H1 (cell line): ENCODE results near the gene ANKRD61. TPM values are rescaled to one million over a fixed set of nuclear protein-coding genes. Genes with fewer than 3 reads are reported as not detected.

ENCODE experiments used
- CTCF ChIA-PET: fragments of 300-600 bp; sonication (Branson Sonifier 250); formaldehyde crosslinking; loops from one replicate; lab custom pipeline; 2021; ENCODE audit not compliant: partially characterized antibody; lab: Charles Lee
- POLR2A ChIA-PET: fragments of 300-600 bp; sonication (Branson Sonifier 250); formaldehyde crosslinking; loops from one replicate; lab custom pipeline; 2021; ENCODE audit warnings: inconsistent platforms; ENCODE audit not compliant: partially characterized antibody; lab: Charles Lee
- DNase-seq, 2 experiments: peaks; one replicate each; pipeline versions ENCODE4 v3.0.0 to v3.0.0-alpha.2; 2010 to 2022; ENCODE audit warnings: low spot score in 2 of 2, low read depth in 1 of 2, mixed read lengths in 1 of 2
- FAIRE-seq: peaks from 2 replicates; lab custom pipeline; 2011; peaks lifted over from hg19 to GRCh38; lab: Jason Lieb, UNC
- H2AFZ ChIP-seq: 2 replicates; pipeline ENCODE4 v1.8.1; 2012; ENCODE audit warnings: low read length, inconsistent platforms
- H2AK5ac ChIP-seq: 2 replicates; pipeline ENCODE4 v1.6.1; 2013; ENCODE audit warnings: low read depth, low read length
- H2BK120ac ChIP-seq: replicated peaks from 2 replicates; pipeline ENCODE3; 2013; ENCODE audit warnings: low read depth, low read length, inconsistent platforms
- H2BK12ac ChIP-seq: 2 replicates; pipeline ENCODE4 v1.6.1; 2013; ENCODE audit warnings: low read depth, low read length
- H2BK15ac ChIP-seq: 2 replicates; pipeline ENCODE4 v1.6.1; 2013; ENCODE audit warnings: low read length
- H2BK20ac ChIP-seq: 2 replicates; pipeline ENCODE4 v1.6.1; 2013; ENCODE audit warnings: low read length
- H2BK5ac ChIP-seq: 2 replicates; pipeline ENCODE4 v1.6.1; 2013; ENCODE audit warnings: low read depth, low read length
- H3K14ac ChIP-seq: 2 replicates; pipeline ENCODE4 v1.6.1; 2013; ENCODE audit warnings: inconsistent platforms; ENCODE audit not compliant: insufficient read length
- H3K18ac ChIP-seq: 2 replicates; pipeline ENCODE4 v1.6.1; 2013; ENCODE audit warnings: low read length; ENCODE audit errors: extremely low read depth
- H3K23ac ChIP-seq: 2 replicates; pipeline ENCODE4 v1.6.1; 2013; ENCODE audit warnings: inconsistent platforms; ENCODE audit not compliant: insufficient read length
- H3K23me2 ChIP-seq: 2 replicates; pipeline ENCODE4 v1.6.1; 2013; ENCODE audit warnings: low read depth, low read length
- H3K27ac ChIP-seq: 2 replicates; pipeline ENCODE4 v1.6.1; 2011; ENCODE audit warnings: low read depth, low read length, inconsistent platforms
- H3K27me3 ChIP-seq, 4 experiments: replicated peaks in 1 of 4; 1 replicate in 1 of 4; 2 replicates in 3 of 4; pipeline versions ENCODE4 v1.6.1 to v1.8.1; 2011 to 2013; ENCODE audit warnings: low read length in 3 of 4, mild to moderate bottlenecking in 3 of 4, inconsistent platforms in 2 of 4, mixed read lengths in 2 of 4, moderate library complexity in 1 of 4; ENCODE audit not compliant: control insufficient read depth in 3 of 4, insufficient read depth in 3 of 4; ENCODE audit errors: extremely low read depth in 1 of 4
- H3K36me3 ChIP-seq, 4 experiments: 2 replicates each; pipeline versions ENCODE4 v1.6.1 to v1.8.1; 2011 to 2013; ENCODE audit warnings: mild to moderate bottlenecking in 4 of 4, low read length in 3 of 4, moderate library complexity in 2 of 4, control low read depth in 1 of 4, inconsistent platforms in 1 of 4; ENCODE audit not compliant: insufficient read depth in 4 of 4, control insufficient read depth in 2 of 4
- H3K4ac ChIP-seq: replicated peaks from 2 replicates; pipeline ENCODE3; 2013; ENCODE audit warnings: low read length, low read depth, mixed read lengths, inconsistent platforms; ENCODE audit not compliant: insufficient read length
- H3K4me1 ChIP-seq, 4 experiments: replicated peaks in 1 of 4; 1 replicate in 1 of 4; 2 replicates in 3 of 4; pipeline versions ENCODE4 v1.6.1 to v1.8.1; 2011 to 2013; ENCODE audit warnings: low read length in 3 of 4, inconsistent platforms in 2 of 4, mixed read lengths in 1 of 4; ENCODE audit not compliant: insufficient read depth in 4 of 4, control insufficient read depth in 3 of 4
- H3K4me2 ChIP-seq, 2 experiments: 2 replicates each; pipeline versions ENCODE4 v1.6.1 to v1.8.1; 2011 to 2013; ENCODE audit warnings: low read depth in 2 of 2, low read length in 2 of 2, control low read depth in 1 of 2, inconsistent platforms in 1 of 2, mild to moderate bottlenecking in 1 of 2; ENCODE audit not compliant: insufficient read depth in 1 of 2
- H3K4me3 ChIP-seq, 4 experiments: fragments of 200-600, 300-600 bp in 1 of 4; sonication (generic), shearing (Covaris generic), sonication (Bioruptor Twin) in 1 of 4; 2 replicates each; pipeline versions ENCODE4 v1.5.1 to v1.8.1; 2011 to 2016; ENCODE audit warnings: low read length in 4 of 4, low read depth in 3 of 4, control low read depth in 2 of 4, inconsistent platforms in 2 of 4, mild to moderate bottlenecking in 2 of 4, mixed read lengths in 1 of 4, moderate library complexity in 1 of 4; ENCODE audit not compliant: insufficient read depth in 2 of 4; ENCODE audit errors: extremely low read depth in 1 of 4
- H3K56ac ChIP-seq: replicated peaks from 2 replicates; pipeline ENCODE3; 2013; ENCODE audit warnings: low read depth, mild to moderate bottlenecking, mixed read lengths, low read length, inconsistent platforms; ENCODE audit not compliant: insufficient read length
- H3K79me1 ChIP-seq: 2 replicates; pipeline ENCODE4 v1.6.1; 2013; ENCODE audit warnings: low read depth, low read length, control low read depth
- H3K79me2 ChIP-seq, 2 experiments: 2 replicates each; pipeline versions ENCODE4 v1.6.1 to v1.8.1; 2012 to 2013; ENCODE audit warnings: low read length in 2 of 2, mild to moderate bottlenecking in 2 of 2, inconsistent platforms in 1 of 2; ENCODE audit not compliant: insufficient read depth in 2 of 2, control insufficient read depth in 1 of 2
- H3K9ac ChIP-seq, 4 experiments: replicated peaks in 1 of 4; 1 replicate in 1 of 4; 2 replicates in 3 of 4; pipeline versions ENCODE4 v1.6.1 to v1.8.1; 2011 to 2013; ENCODE audit warnings: low read depth in 3 of 4, low read length in 3 of 4, control low read depth in 2 of 4, mild to moderate bottlenecking in 2 of 4, moderate library complexity in 2 of 4, inconsistent platforms in 1 of 4; ENCODE audit errors: extremely low read depth in 1 of 4
- H3K9me3 ChIP-seq, 2 experiments: 2 replicates each; pipeline versions ENCODE4 v1.6.1 to v1.8.1; 2012 to 2013; ENCODE audit warnings: mild to moderate bottlenecking in 2 of 2, moderate library complexity in 2 of 2, control low read depth in 1 of 2, inconsistent platforms in 1 of 2, low read depth in 1 of 2, low read length in 1 of 2, mixed read lengths in 1 of 2; ENCODE audit not compliant: insufficient read depth in 2 of 2
- H4K20me1 ChIP-seq, 2 experiments: replicated peaks in 1 of 2; 2 replicates each; pipeline versions ENCODE3 to v1.8.1; 2011 to 2013; ENCODE audit warnings: inconsistent platforms in 2 of 2, low read length in 2 of 2, mild to moderate bottlenecking in 1 of 2; ENCODE audit not compliant: insufficient read depth in 2 of 2, control insufficient read depth in 1 of 2
- H4K5ac ChIP-seq: 2 replicates; pipeline ENCODE4 v1.6.1; 2013; ENCODE audit warnings: low read length, low read depth, mixed read lengths, inconsistent platforms; ENCODE audit not compliant: insufficient read length
- H4K8ac ChIP-seq: 2 replicates; pipeline ENCODE4 v1.8.0; 2013; ENCODE audit warnings: mild to moderate bottlenecking, moderate library complexity, low read length, inconsistent platforms; ENCODE audit not compliant: insufficient read depth; ENCODE audit errors: extremely low read depth
- H4K91ac ChIP-seq: replicated peaks from 2 replicates; pipeline ENCODE3; 2013; ENCODE audit warnings: low read length, mixed read lengths, inconsistent platforms; ENCODE audit not compliant: insufficient read length
- ATF2 ChIP-seq: IDR thresholded peaks from 2 replicates; pipeline ENCODE4 v1.6.1; 2012; ENCODE audit warnings: low read length, inconsistent platforms
- ATF3 ChIP-seq: IDR thresholded peaks from 2 replicates; pipeline ENCODE4 v1.6.1; 2011; ENCODE audit warnings: low read depth, mild to moderate bottlenecking, low read length; ENCODE audit not compliant: insufficient read depth
- EGR1 ChIP-seq: IDR thresholded peaks from 2 replicates; pipeline ENCODE4 v1.6.1; 2011; ENCODE audit warnings: low read depth, low read length, borderline replicate concordance
- RAD21 ChIP-seq, 2 experiments: IDR thresholded peaks in 1 of 2; conservative IDR thresholded peaks in 1 of 2; 2 replicates each; pipeline ENCODE4 v1.6.1; 2011; ENCODE audit warnings: low read depth in 2 of 2, low read length in 2 of 2, improper control_type of control experiment in 1 of 2, inconsistent platforms in 1 of 2, mild to moderate bottlenecking in 1 of 2, moderate library complexity in 1 of 2
- SAP30 ChIP-seq: fragments of 300-600 bp; sonication (generic); IDR thresholded peaks from 2 replicates; pipeline ENCODE4 v1.7.1; 2012; ENCODE audit warnings: low read length, moderate library complexity, mild to moderate bottlenecking, inconsistent platforms; ENCODE audit not compliant: insufficient read depth, insufficient replicate concordance
- SIN3A ChIP-seq, 2 experiments: IDR thresholded peaks in 1 of 2; conservative IDR thresholded peaks in 1 of 2; 2 replicates each; pipeline ENCODE4 v1.6.1; 2011 to 2012; ENCODE audit warnings: low read length in 2 of 2, improper control_type of control experiment in 1 of 2, low read depth in 1 of 2, mild to moderate bottlenecking in 1 of 2
- SIRT6 ChIP-seq: IDR thresholded peaks from one replicate; pipeline ENCODE4 v1.7.1; 2012; ENCODE audit warnings: low read length, inconsistent platforms
- SRF ChIP-seq: IDR thresholded peaks from 2 replicates; pipeline ENCODE4 v1.6.1; 2011; ENCODE audit warnings: mild to moderate bottlenecking, low read depth, low read length, moderate library complexity
- TAF7 ChIP-seq: optimal IDR thresholded peaks from 2 replicates; pipeline ENCODE3; 2011; ENCODE audit warnings: low read depth, mild to moderate bottlenecking, inconsistent platforms, low read length, moderate library complexity, borderline replicate concordance
- TBP ChIP-seq: IDR thresholded peaks from 2 replicates; pipeline ENCODE4 v1.6.1; 2011; ENCODE audit warnings: low read depth, low read length, improper control_type of control experiment
- WGBS, 2 experiments: shearing (Covaris generic) in 1 of 2; methylation state at CpG; one replicate each; pipeline versions ENCODE4 v1.1.6 to v1.1.7; 2013 to 2015; ENCODE audit warnings: low lambda C conversion rate in 2 of 2, mixed read lengths in 2 of 2, inconsistent platforms in 1 of 2, low coverage in 1 of 2, missing lambda C conversion rate in 1 of 2; ENCODE audit not compliant: insufficient replicate concordance in 2 of 2, insufficient coverage in 1 of 2, insufficient read length in 1 of 2; ENCODE audit errors: extremely low coverage in 1 of 2, missing lambda C conversion rate in 1 of 2; 5-methylcytosine and 5-hydroxymethylcytosine counted together
- polyA plus RNA-seq, 7 experiments: library from polyadenylated mRNA; depleted of rRNA in 3 of 7; stranded (reverse) in 5 of 7; unstranded in 2 of 7; fragments of >200 nt in 5 of 7; fragments of 200-250 nt in 2 of 7; gene quantifications; 1 replicate in 5 of 7; 2 replicates in 1 of 7; 4 replicates in 1 of 7; pipeline versions ENCODE4 v1.2.1 to v1.2.3, GENCODE V29; 2011 to 2013; ENCODE audit warnings: missing spikeins in 2 of 7, mixed read lengths in 2 of 7
- total RNA-seq: library from RNA; stranded (reverse); fragmentation: NEBNext Ultra II Directional; extraction: Animal tissue kit (Norgen Biotek cat#: 25700); gene quantifications from 2 replicates; pipeline ENCODE4 v1.2.1, GENCODE V29; 2021

Gene ANKRD61
- total and polyA plus RNA-seq, 2 of the 8 experiments (the other 6 are each of a cell fraction or from before 2014, with no cell fraction given) = 0.23 to 0.32 TPM

GRCh38 chr7:6056616-6057015 is 25.4 kb downstream of the ANKRD61 start:
- H3K9me3 ChIP-seq = no peaks in the 10 kb centered on the region
- H4K20me1 ChIP-seq = peaks cover 0 to 3% of the 10 kb centered on the region in 2 experiments
- H3K23ac ChIP-seq = no peak overlapping the region
- H3K27me3 ChIP-seq = no peaks in the 10 kb centered on the region
- H3K79me2 ChIP-seq = peaks cover 3 to 40% of the 10 kb centered on the region in 2 experiments
- no peak overlapping the region for H2AK5ac ChIP-seq
- H3K23me2 ChIP-seq = no peaks in the 10 kb centered on the region
- no peak overlapping the region for H2BK20ac ChIP-seq
- H2BK12ac ChIP-seq = no peak overlapping the region
- no peak overlapping the region for H3K4ac ChIP-seq
- H3K4me2 ChIP-seq = no peak overlapping the region
- peaks cover 0 to 18% (median 6%) of the 10 kb centered on the region in 4 experiments; a peak in 4 of 8 replicates for H3K36me3 ChIP-seq
- no peak overlapping the region for H3K14ac ChIP-seq
- WGBS, 2 experiments = 86% methylated on average over 1 of the region's 1 CpG; no CpG with 5 or more reads in 1 of the 2 experiments
- no peak overlapping the region for H3K4me3 ChIP-seq
- no peak overlapping the region for H4K8ac ChIP-seq
- peaks cover 0 to 2% (median 0%) of the 10 kb centered on the region in 4 experiments; a peak in 1 of 7 replicates for H3K4me1 ChIP-seq
- no peak overlapping the region for H2BK120ac ChIP-seq
- H2AFZ ChIP-seq = no peak overlapping the region
- H2BK5ac ChIP-seq = no peak overlapping the region
- ChIA-PET CTCF (interaction anchor here (1.1 to 1.3 kb wide), 2 partner anchors 19 to 32 kb away, joined by 4 to 5 read pairs; no protein-coding TSS in a partner anchor), POLR2A (interaction anchor here (0.6 kb wide), 1 partner anchor 460 kb away, joined by 5 read pairs; no protein-coding TSS in a partner anchor)
- H3K27ac ChIP-seq = no peak overlapping the region
- H2BK15ac ChIP-seq = no peak overlapping the region
- no peak overlapping the region for H4K5ac ChIP-seq
- H3K9ac ChIP-seq = no peak overlapping the region
- H4K91ac ChIP-seq = no peak overlapping the region
- H3K56ac ChIP-seq = no peak overlapping the region
- no peak for DNase-seq
- no peak for FAIRE-seq
- H3K79me1 ChIP-seq = no peaks in the 10 kb centered on the region
- no peak overlapping the region for H3K18ac ChIP-seq
- TF ChIP-seq EGR1 (no peak), SAP30 (no peak), SRF (no peak), ATF3 (no peak), SIRT6 (no peak), ATF2 (no peak), RAD21 (IDR thresholded peaks at IDR 0.05 in 1 of 2, conservative IDR thresholded peaks at IDR 0.05 in 1 of 2; ENCODE audit: low read depth in 2 of 2, low read length in 2 of 2) (no peak), TAF7 (no peak), SIN3A (conservative IDR thresholded peaks at IDR 0.05 in 1 of 2, IDR thresholded peaks at IDR 0.05 in 1 of 2; ENCODE audit: low read depth in 1 of 2, low read length in 2 of 2) (no peak), TBP (no peak)
